LNCAP (cell line): ENCODE results near the gene APLF.

Experiments used
- TF ChIP-seq, protein P1 (sequence below): fragments of 450-650 bp; IDR thresholded peaks from 2 replicates; pipeline ENCODE4 v1.5.1; 2017; ENCODE audit warnings: mild to moderate bottlenecking

The APLF gene

GRCh38 chr2:68612765-68613519, 145.6 kb downstream of the APLF start:
- TF ChIP-seq, protein P1, sequence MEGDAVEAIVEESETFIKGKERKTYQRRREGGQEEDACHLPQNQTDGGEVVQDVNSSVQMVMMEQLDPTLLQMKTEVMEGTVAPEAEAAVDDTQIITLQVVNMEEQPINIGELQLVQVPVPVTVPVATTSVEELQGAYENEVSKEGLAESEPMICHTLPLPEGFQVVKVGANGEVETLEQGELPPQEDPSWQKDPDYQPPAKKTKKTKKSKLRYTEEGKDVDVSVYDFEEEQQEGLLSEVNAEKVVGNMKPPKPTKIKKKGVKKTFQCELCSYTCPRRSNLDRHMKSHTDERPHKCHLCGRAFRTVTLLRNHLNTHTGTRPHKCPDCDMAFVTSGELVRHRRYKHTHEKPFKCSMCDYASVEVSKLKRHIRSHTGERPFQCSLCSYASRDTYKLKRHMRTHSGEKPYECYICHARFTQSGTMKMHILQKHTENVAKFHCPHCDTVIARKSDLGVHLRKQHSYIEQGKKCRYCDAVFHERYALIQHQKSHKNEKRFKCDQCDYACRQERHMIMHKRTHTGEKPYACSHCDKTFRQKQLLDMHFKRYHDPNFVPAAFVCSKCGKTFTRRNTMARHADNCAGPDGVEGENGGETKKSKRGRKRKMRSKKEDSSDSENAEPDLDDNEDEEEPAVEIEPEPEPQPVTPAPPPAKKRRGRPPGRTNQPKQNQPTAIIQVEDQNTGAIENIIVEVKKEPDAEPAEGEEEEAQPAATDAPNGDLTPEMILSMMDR, result no peak

DNA sequence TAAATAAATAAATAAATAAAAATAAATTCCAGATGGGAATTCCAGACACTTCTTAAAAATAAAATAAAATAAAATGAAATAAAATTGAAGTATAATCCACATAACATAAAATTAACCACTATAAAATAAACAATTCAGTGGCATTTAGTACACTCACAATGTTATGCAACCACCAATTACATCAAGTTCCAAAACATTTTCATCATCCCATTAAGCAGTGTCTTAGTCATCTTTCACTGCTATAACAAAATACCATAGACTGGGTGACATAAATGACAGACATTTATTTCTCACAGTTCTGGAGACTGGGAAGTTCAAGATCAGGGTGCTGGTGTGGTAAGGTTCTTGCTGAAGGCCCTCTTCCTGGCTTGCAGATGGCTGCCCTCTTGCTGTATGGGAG, 153.4 kb downstream of the APLF start:
- TF ChIP-seq, protein P1, result no peak

GRCh38 chr2:68623820-68624219, 156.4 kb downstream of the APLF start:
- TF ChIP-seq, protein P1, result no peak

GRCh38 chr2:68627615-68628014, 160.2 kb downstream of the APLF start:
- TF ChIP-seq, protein P1, result no peak
